Fibroblast of the conjunctiva (primary cell): Measurements from ENCODE around the gene CDH5.

Source experiments
- DNase-seq: peaks from one replicate; pipeline ENCODE4 v3.0.0-alpha.2; 2010; ENCODE audit warnings: low read depth

Gene CDH5

GRCh38 chr16:66374176-66374575 lies 7.7 kb downstream of the CDH5 start:
- DNase-seq, result no peak

- DNase-seq, result no peak
Measured at GRCh38 chr16:66375451-66375850, 9.0 kb downstream of the CDH5 start.

GRCh38 chr16:66376114-66376513 lies 9.6 kb downstream of the CDH5 start:
- DNase-seq, result no peak

GRCh38 chr16:66376577-66377305 lies 10.2 kb downstream of the CDH5 start:
- no peak for DNase-seq

GRCh38 chr16:66377324-66377723 lies 10.8 kb downstream of the CDH5 start:
- no peak for DNase-seq

- DNase-seq, result no peak
Measured at GRCh38 chr16:66378741-66379570, 12.5 kb downstream of the CDH5 start.

- no peak for DNase-seq
Measured at GRCh38 chr16:66379571-66379941, 13.1 kb downstream of the CDH5 start.

- DNase-seq, result no peak
Measured at GRCh38 chr16:66380421-66380820, 13.9 kb downstream of the CDH5 start.

- DNase-seq, result no peak
Measured at GRCh38 chr16:66381585-66382170, 15.2 kb downstream of the CDH5 start.

GRCh38 chr16:66382171-66382965 lies 15.9 kb downstream of the CDH5 start:
- DNase-seq, result no peak

GRCh38 chr16:66382966-66383299 lies 16.4 kb downstream of the CDH5 start:
- DNase-seq, result no peak

GRCh38 chr16:66383551-66383950 lies 17.1 kb downstream of the CDH5 start:
- DNase-seq, result no peak

GRCh38 chr16:66385415-66385814 lies 18.9 kb downstream of the CDH5 start:
- no peak for DNase-seq

- no peak for DNase-seq
Measured at GRCh38 chr16:66386629-66387622, 20.4 kb downstream of the CDH5 start.

GRCh38 chr16:66387817-66388332 lies 21.4 kb downstream of the CDH5 start:
- no peak for DNase-seq

- DNase-seq, result no peak
Measured at GRCh38 chr16:66388350-66389139, 22.1 kb downstream of the CDH5 start.

GRCh38 chr16:66389256-66390176 lies 23.0 kb downstream of the CDH5 start:
- no peak for DNase-seq

GRCh38 chr16:66390346-66391108 lies 24.0 kb downstream of the CDH5 start:
- no peak for DNase-seq
